SU-DHL-6 (cell line): ENCODE measurements around the gene PTPRN2.

ENCODE experiments used
- H2AFZ ChIP-seq: fragments of 200-600 bp; sonication (generic); 2 replicates; pipeline ENCODE4 v1.6.1; 2014; ENCODE audit warnings: low read depth, mild to moderate bottlenecking, moderate library complexity, mixed read lengths, antibody characterized with exemption, low read length; ENCODE audit not compliant: severe bottlenecking
- H3F3A ChIP-seq: fragments of 200-600 bp; shearing (Covaris generic); 2 replicates; pipeline ENCODE4 v1.6.0; 2016; ENCODE audit warnings: antibody characterized with exemption, mild to moderate bottlenecking; ENCODE audit not compliant: insufficient read depth
- H3K27ac ChIP-seq: fragments of 200-600 bp; sonication (generic); 2 replicates; pipeline ENCODE4 v1.5.1; 2016; ENCODE audit warnings: low read depth, mild to moderate bottlenecking, low read length, moderate library complexity, mixed read lengths
- H3K27me3 ChIP-seq: fragments of 200-600 bp; sonication (generic), shearing (Covaris generic); 2 replicates; pipeline ENCODE4 v1.6.0; 2014; ENCODE audit warnings: mild to moderate bottlenecking, low read length
- H3K36me3 ChIP-seq: fragments of 200-600 bp; sonication (generic); 2 replicates; pipeline ENCODE4 v1.6.1; 2014; ENCODE audit warnings: mild to moderate bottlenecking, low read length, mixed read lengths
- H3K4me2 ChIP-seq: fragments of 300-600, 200-600 bp; shearing (Covaris generic), sonication (generic); 2 replicates; pipeline ENCODE4 v1.6.0; 2014; ENCODE audit warnings: low read length, low read depth, mild to moderate bottlenecking; ENCODE audit not compliant: poor library complexity, severe bottlenecking
- H3K4me3 ChIP-seq: fragments of 200-600 bp; sonication (generic); 2 replicates; pipeline ENCODE4 v1.5.1; 2014; ENCODE audit warnings: antibody characterized with exemption, low read length, mild to moderate bottlenecking, mixed read lengths; ENCODE audit not compliant: insufficient read depth, poor library complexity, severe bottlenecking
- H3K79me2 ChIP-seq: fragments of 200-600 bp; sonication (generic); 2 replicates; pipeline ENCODE4 v1.6.1; 2014; ENCODE audit warnings: mild to moderate bottlenecking, low read length, moderate library complexity; ENCODE audit not compliant: insufficient read depth
- H3K9ac ChIP-seq: fragments of 200-600 bp; sonication (generic); 2 replicates; pipeline ENCODE4 v1.7.0; 2014; ENCODE audit warnings: mild to moderate bottlenecking, low read length
- H3K9me2 ChIP-seq: fragments of 200-600 bp; sonication (generic); replicated peaks from 2 replicates; pipeline ENCODE4 v1.6.1; 2014; ENCODE audit warnings: low read length; ENCODE audit not compliant: insufficient read depth
- H3K9me3 ChIP-seq: fragments of 200-600 bp; sonication (generic); 2 replicates; pipeline ENCODE4 v1.6.1; 2014; ENCODE audit warnings: low read length, mixed read lengths; ENCODE audit not compliant: insufficient read depth
- H4K20me1 ChIP-seq: fragments of 200-600 bp; sonication (generic); 2 replicates; pipeline ENCODE4 v1.6.1; 2014; ENCODE audit warnings: low read depth, mild to moderate bottlenecking, antibody characterized with exemption, low read length, moderate library complexity, mixed read lengths
- CTCF ChIP-seq: fragments of 200-600 bp; sonication (generic); IDR thresholded peaks from one replicate; pipeline ENCODE4 v1.5.1; 2017; ENCODE audit warnings: antibody characterized with exemption, mild to moderate bottlenecking, low read length, moderate library complexity; ENCODE audit not compliant: insufficient read depth, poor library complexity, severe bottlenecking
- EZH2phosphoT487 ChIP-seq: fragments of 200-600 bp; sonication (generic), shearing (Covaris generic); conservative IDR thresholded peaks from 2 replicates; pipeline ENCODE4 v1.6.1; 2018; ENCODE audit warnings: mild to moderate bottlenecking, antibody characterized with exemption, low read length, moderate library complexity, mixed read lengths

The PTPRN2 gene

GRCh38 chr7:158272509-158273137, 315.0 kb downstream of the PTPRN2 start:
- Histone ChIP-seq H3F3A (no peaks in the 10 kb centered on the region), H3K4me3 (no peak overlapping the region), H3K9me3 (no peaks in the 10 kb centered on the region), H3K79me2 (no peaks in the 10 kb centered on the region), H3K9ac (no peak overlapping the region), H4K20me1 (no peaks in the 10 kb centered on the region), H2AFZ (no peak overlapping the region), H3K27ac (no peak overlapping the region), H3K36me3 (no peaks in the 10 kb centered on the region), H3K9me2 (no peaks in the 10 kb centered on the region), H3K27me3 (no peaks in the 10 kb centered on the region), H3K4me2 (no peak overlapping the region)
- no peak for TF ChIP-seq CTCF
- TF ChIP-seq EZH2phosphoT487 = no peak

- no peaks in the 10 kb centered on the region for H3K36me3 ChIP-seq
- no peaks in the 10 kb centered on the region for H3K9me2 ChIP-seq
- no peak overlapping the region for H2AFZ ChIP-seq
- H3K4me2 ChIP-seq = no peak overlapping the region
- no peaks in the 10 kb centered on the region for H3K9me3 ChIP-seq
- H3K27me3 ChIP-seq = no peaks in the 10 kb centered on the region
- H3F3A ChIP-seq = no peaks in the 10 kb centered on the region
- H3K27ac ChIP-seq = no peak overlapping the region
- no peak overlapping the region for H3K4me3 ChIP-seq
- no peaks in the 10 kb centered on the region for H3K79me2 ChIP-seq
- no peak overlapping the region for H3K9ac ChIP-seq
- H4K20me1 ChIP-seq = no peaks in the 10 kb centered on the region
- TF ChIP-seq CTCF (no peak), EZH2phosphoT487 (no peak)
Observed at GRCh38 chr7:158272091-158272490, 315.5 kb downstream of the PTPRN2 start.

- H3K27ac ChIP-seq = no peak overlapping the region
- H3K9me2 ChIP-seq = no peaks in the 10 kb centered on the region
- no peaks in the 10 kb centered on the region for H3K79me2 ChIP-seq
- H3K36me3 ChIP-seq = no peaks in the 10 kb centered on the region
- H3K27me3 ChIP-seq = no peaks in the 10 kb centered on the region
- no peaks in the 10 kb centered on the region for H3K9me3 ChIP-seq
- H3K4me3 ChIP-seq = no peak overlapping the region
- TF ChIP-seq EZH2phosphoT487 = no peak
- TF ChIP-seq CTCF = no peak
- no peaks in the 10 kb centered on the region for H3F3A ChIP-seq
- no peak overlapping the region for H3K4me2 ChIP-seq
- no peak overlapping the region for H3K9ac ChIP-seq
- H4K20me1 ChIP-seq = no peaks in the 10 kb centered on the region
- H2AFZ ChIP-seq = no peak overlapping the region
Observed at GRCh38 chr7:158271646-158272045, 316.0 kb downstream of the PTPRN2 start.
